OCI-LY7 (cell line): ENCODE measurements around the gene NUDT17.

ENCODE experiments used
- CTCF ChIP-seq: fragments of 200-600 bp; sonication (generic); conservative IDR thresholded peaks from 2 replicates; pipeline ENCODE4 v1.5.1; 2014; ENCODE audit warnings: mild to moderate bottlenecking, antibody characterized with exemption, low read length, moderate library complexity, mixed read lengths
- EZH2phosphoT487 ChIP-seq: fragments of 200-600 bp; sonication (generic); IDR thresholded peaks from 2 replicates; pipeline ENCODE4 v1.6.1; 2018; ENCODE audit warnings: low read depth, borderline replicate concordance, mild to moderate bottlenecking, mixed run types, antibody characterized with exemption, low read length, moderate library complexity, mixed read lengths

- TF ChIP-seq CTCF: no peak
- TF ChIP-seq EZH2phosphoT487: no peak
Observed at GRCh38 chr1:145892486-145893087, 47.2 kb downstream of the NUDT17 start.
